GM04503 (cell line): Measurements from ENCODE around the gene GNA12.
A peak's percentile ranks its signal among the peaks of the same experiment; 100 is the strongest.
"Not testable (repeated sequence)": the region's sequence is repeated elsewhere in the genome, so short reads cannot be mapped to it uniquely, and the experiment has no call there.

ENCODE experiments used
- DNase-seq: peaks from one replicate; pipeline ENCODE4 v3.0.0-alpha.2; 2012; ENCODE audit warnings: low read depth

Gene GNA12

GRCh38 chr7:2689951-2690705 is 154.0 kb downstream of the GNA12 start:
- no peak for DNase-seq

- DNase-seq: no peak
These were observed 154.7 kb downstream of the GNA12 start for GRCh38 chr7:2689343-2689847.

GRCh38 chr7:2688409-2689342 is 155.4 kb downstream of the GNA12 start:
- DNase-seq: no peak

GRCh38 chr7:2687881-2688318 is 156.2 kb downstream of the GNA12 start, which contains the start of gene AMZ1:
Gene AMZ1 (plus strand): TSS chr7:2688202. CDS start chr7:2700452, 12,250 bp downstream.
- DNase-seq: no peak

GRCh38 chr7:2687338-2687869 is 156.7 kb downstream of the GNA12 start:
- DNase-seq: peak; percentile 30

- no peak for DNase-seq
These were observed 158.0 kb downstream of the GNA12 start for GRCh38 chr7:2686101-2686500.

- no peak for DNase-seq
These were observed 159.6 kb downstream of the GNA12 start for GRCh38 chr7:2684501-2684900.

- DNase-seq: no peak
These were observed 161.9 kb downstream of the GNA12 start for GRCh38 chr7:2681929-2682799.

GRCh38 chr7:2680792-2681490 is 163.2 kb downstream of the GNA12 start:
- no peak for DNase-seq

GRCh38 chr7:2680256-2680655 is 163.9 kb downstream of the GNA12 start:
- no peak for DNase-seq

GRCh38 chr7:2679135-2680127 is 164.7 kb downstream of the GNA12 start:
- not testable (repeated sequence) for DNase-seq

GRCh38 chr7:2678454-2678853 is 165.7 kb downstream of the GNA12 start:
- not testable (repeated sequence) for DNase-seq
